ENCODE measurements around the gene CRABP2. TPM values are rescaled to one million over a fixed set of nuclear protein-coding genes. Genes with fewer than 3 reads are reported as not detected.

CRABP2 gene
- total and polyA plus RNA-seq, 2 of the 13 experiments (the other 11 are each of a cell fraction or from before 2014, with no cell fraction given), result 0.40 to 0.60 TPM

GRCh38 chr1:156749419-156750118, 44.2 kb upstream of the CRABP2 start (continued):
- TF ChIP-seq CHD2 (IDR thresholded peaks at IDR 0.05; ENCODE audit: low read depth, low read length) (no peak), ZSCAN30 (CRISPR knock-in tag; IDR thresholded peaks at IDR 0.05) (no peak), MAX (IDR thresholded peaks at IDR 0.05) (0 out of 2 replicates have a peak, but pooled peaks have one; percentile 37), KDM2A (CRISPR knock-in tag; IDR thresholded peaks at IDR 0.05; ENCODE audit: borderline replicate concordance, low read depth) (no peak), RXRA (CRISPR knock-in tag; IDR thresholded peaks at IDR 0.05) (peak; percentile 65; the same call in 1 of the 2 replicates), ZNF350 (CRISPR knock-in tag; IDR thresholded peaks at IDR 0.05; ENCODE audit: borderline replicate concordance, low read depth) (peak; percentile 25; the same call in 1 of the 2 replicates), WIZ (CRISPR knock-in tag; IDR thresholded peaks at IDR 0.05) (no peak), LCORL (IDR thresholded peaks at IDR 0.05) (no peak), LCORL (CRISPR knock-in tag; IDR thresholded peaks at IDR 0.05) (no peak), ZNF337 (CRISPR knock-in tag; IDR thresholded peaks at IDR 0.05; ENCODE audit: borderline replicate concordance, low read depth) (no peak), ZFP91 (CRISPR knock-in tag; IDR thresholded peaks at IDR 0.05; ENCODE audit: borderline replicate concordance) (no peak), DRAP1 (CRISPR knock-in tag; IDR thresholded peaks at IDR 0.05) (0 out of 2 replicates have a peak, but pooled peaks have one; percentile 17), STAT5B (CRISPR knock-in tag; IDR thresholded peaks at IDR 0.05) (no peak), SMARCC2 (IDR thresholded peaks at IDR 0.05) (no peak), GPN1 (CRISPR knock-in tag; IDR thresholded peaks at IDR 0.05; ENCODE audit: borderline replicate concordance) (no peak), ZNF501 (CRISPR knock-in tag; IDR thresholded peaks at IDR 0.05) (peak; percentile 36; the same call in 1 of the 2 replicates), HNF4G (IDR thresholded peaks at IDR 0.05; ENCODE audit: borderline replicate concordance, low read depth, low read length) (peak; percentile 79), HNF4G (CRISPR knock-in tag; IDR thresholded peaks at IDR 0.05; ENCODE audit: borderline replicate concordance, low read depth) (peak; percentile 33; the same call in 1 of the 2 replicates), ZSCAN9 (CRISPR knock-in tag; IDR thresholded peaks at IDR 0.05; ENCODE audit: borderline replicate concordance) (no peak), POLR2G (IDR thresholded peaks at IDR 0.05; ENCODE audit: low read depth, low read length) (peak; percentile 67), KLF15 (CRISPR knock-in tag; IDR thresholded peaks at IDR 0.05; ENCODE audit: borderline replicate concordance) (no peak), SMARCE1 (IDR thresholded peaks at IDR 0.05; ENCODE audit: borderline replicate concordance) (no peak), TBX3 (IDR thresholded peaks at IDR 0.05; ENCODE audit: borderline replicate concordance) (no peak), MBNL3 (CRISPR knock-in tag; conservative IDR thresholded peaks at IDR 0.05) (no peak)
- TF ChIP-seq, protein P1, sequence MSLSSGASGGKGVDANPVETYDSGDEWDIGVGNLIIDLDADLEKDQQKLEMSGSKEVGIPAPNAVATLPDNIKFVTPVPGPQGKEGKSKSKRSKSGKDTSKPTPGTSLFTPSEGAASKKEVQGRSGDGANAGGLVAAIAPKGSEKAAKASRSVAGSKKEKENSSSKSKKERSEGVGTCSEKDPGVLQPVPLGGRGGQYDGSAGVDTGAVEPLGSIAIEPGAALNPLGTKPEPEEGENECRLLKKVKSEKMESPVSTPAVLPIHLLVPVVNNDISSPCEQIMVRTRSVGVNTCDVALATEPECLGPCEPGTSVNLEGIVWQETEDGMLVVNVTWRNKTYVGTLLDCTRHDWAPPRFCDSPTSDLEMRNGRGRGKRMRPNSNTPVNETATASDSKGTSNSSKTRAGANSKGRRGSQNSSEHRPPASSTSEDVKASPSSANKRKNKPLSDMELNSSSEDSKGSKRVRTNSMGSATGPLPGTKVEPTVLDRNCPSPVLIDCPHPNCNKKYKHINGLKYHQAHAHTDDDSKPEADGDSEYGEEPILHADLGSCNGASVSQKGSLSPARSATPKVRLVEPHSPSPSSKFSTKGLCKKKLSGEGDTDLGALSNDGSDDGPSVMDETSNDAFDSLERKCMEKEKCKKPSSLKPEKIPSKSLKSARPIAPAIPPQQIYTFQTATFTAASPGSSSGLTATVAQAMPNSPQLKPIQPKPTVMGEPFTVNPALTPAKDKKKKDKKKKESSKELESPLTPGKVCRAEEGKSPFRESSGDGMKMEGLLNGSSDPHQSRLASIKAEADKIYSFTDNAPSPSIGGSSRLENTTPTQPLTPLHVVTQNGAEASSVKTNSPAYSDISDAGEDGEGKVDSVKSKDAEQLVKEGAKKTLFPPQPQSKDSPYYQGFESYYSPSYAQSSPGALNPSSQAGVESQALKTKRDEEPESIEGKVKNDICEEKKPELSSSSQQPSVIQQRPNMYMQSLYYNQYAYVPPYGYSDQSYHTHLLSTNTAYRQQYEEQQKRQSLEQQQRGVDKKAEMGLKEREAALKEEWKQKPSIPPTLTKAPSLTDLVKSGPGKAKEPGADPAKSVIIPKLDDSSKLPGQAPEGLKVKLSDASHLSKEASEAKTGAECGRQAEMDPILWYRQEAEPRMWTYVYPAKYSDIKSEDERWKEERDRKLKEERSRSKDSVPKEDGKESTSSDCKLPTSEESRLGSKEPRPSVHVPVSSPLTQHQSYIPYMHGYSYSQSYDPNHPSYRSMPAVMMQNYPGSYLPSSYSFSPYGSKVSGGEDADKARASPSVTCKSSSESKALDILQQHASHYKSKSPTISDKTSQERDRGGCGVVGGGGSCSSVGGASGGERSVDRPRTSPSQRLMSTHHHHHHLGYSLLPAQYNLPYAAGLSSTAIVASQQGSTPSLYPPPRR (CRISPR knock-in tag; IDR thresholded peaks at IDR 0.05; ENCODE audit: borderline replicate concordance), result no peak
